ENCODE data around the gene BNIP3. TPM values are rescaled to one million over a fixed set of nuclear protein-coding genes. Genes with fewer than 3 reads are reported as not detected.

BNIP3 gene
- total RNA-seq, 2 experiments from 2014 or later = 115 to 121 TPM

GRCh38 chr10:131975796-131976195 is 5.9 kb downstream of the BNIP3 start:
- Mint-ChIP-seq H3K4me3 (no peak overlapping the region), H3K36me3 (peaks cover 55% of the 10 kb centered on the region), H3K4me1 (peaks cover 80% of the 10 kb centered on the region), H3K27me3 (no peaks in the 10 kb centered on the region), H3K27ac (no peak overlapping the region), H3K9me3 (no peaks in the 10 kb centered on the region)
- no peak for DNase-seq

GRCh38 chr10:131975003-131975402 is 6.7 kb downstream of the BNIP3 start:
- Mint-ChIP-seq H3K4me3 (no peak overlapping the region), H3K4me1 (peaks cover 82% of the 10 kb centered on the region), H3K36me3 (peaks cover 58% of the 10 kb centered on the region)

GRCh38 chr10:131974034-131974817 is 7.5 kb downstream of the BNIP3 start:
- peaks cover 52% of the 10 kb centered on the region for H3K36me3 Mint-ChIP-seq
- H3K4me3 Mint-ChIP-seq = peak overlapping the region; percentile 59
- no peaks in the 10 kb centered on the region for H3K9me3 Mint-ChIP-seq
- H3K4me1 Mint-ChIP-seq = peaks cover 76% of the 10 kb centered on the region
- no peaks in the 10 kb centered on the region for H3K27me3 Mint-ChIP-seq
- H3K27ac Mint-ChIP-seq = peak overlapping the region; percentile 80
- DNase-seq = no peak

More at GRCh38 chr10:131975003-131975402, 6.7 kb downstream of the BNIP3 start:
- Mint-ChIP-seq H3K27ac (peak overlapping the region; percentile 15), H3K27me3 (no peaks in the 10 kb centered on the region), H3K9me3 (no peaks in the 10 kb centered on the region)
- no peak for DNase-seq

- peaks cover 69% of the 10 kb centered on the region for H3K4me1 Mint-ChIP-seq
- peak overlapping the region; percentile 80 for H3K27ac Mint-ChIP-seq
- H3K9me3 Mint-ChIP-seq = no peaks in the 10 kb centered on the region
- H3K27me3 Mint-ChIP-seq = no peaks in the 10 kb centered on the region
- H3K4me3 Mint-ChIP-seq = peak overlapping the region; percentile 59
- H3K36me3 Mint-ChIP-seq = peaks cover 52% of the 10 kb centered on the region
- peak; percentile 32 for DNase-seq
Observed at GRCh38 chr10:131973160-131973951, 8.4 kb downstream of the BNIP3 start.

GRCh38 chr10:131972474-131973071 is 9.2 kb downstream of the BNIP3 start:
- Mint-ChIP-seq H3K4me3 (peak overlapping the region; percentile 59), H3K27ac (peak overlapping the region; percentile 80), H3K4me1 (peaks cover 61% of the 10 kb centered on the region), H3K9me3 (no peaks in the 10 kb centered on the region), H3K27me3 (no peaks in the 10 kb centered on the region), H3K36me3 (peaks cover 44% of the 10 kb centered on the region)
- peak; percentile 54 for DNase-seq

GRCh38 chr10:131971591-131971990 is 10.1 kb downstream of the BNIP3 start:
- peaks cover 35% of the 10 kb centered on the region for H3K36me3 Mint-ChIP-seq

GRCh38 chr10:131970946-131971345 is 10.8 kb downstream of the BNIP3 start:
- Mint-ChIP-seq H3K36me3 (peaks cover 32% of the 10 kb centered on the region), H3K4me3 (peak overlapping the region; percentile 4), H3K9me3 (no peaks in the 10 kb centered on the region), H3K4me1 (peaks cover 50% of the 10 kb centered on the region), H3K27me3 (no peaks in the 10 kb centered on the region), H3K27ac (no peak overlapping the region)
- DNase-seq = no peak

More at GRCh38 chr10:131971591-131971990, 10.1 kb downstream of the BNIP3 start:
- no peaks in the 10 kb centered on the region for H3K9me3 Mint-ChIP-seq
- H3K27ac Mint-ChIP-seq = peak overlapping the region; percentile 80
- no peak for DNase-seq
- peak overlapping the region; percentile 59 for H3K4me3 Mint-ChIP-seq
- H3K4me1 Mint-ChIP-seq = peaks cover 53% of the 10 kb centered on the region
- no peaks in the 10 kb centered on the region for H3K27me3 Mint-ChIP-seq

- H3K27me3 Mint-ChIP-seq = no peaks in the 10 kb centered on the region
- H3K4me1 Mint-ChIP-seq = peaks cover 50% of the 10 kb centered on the region
- no peak overlapping the region for H3K27ac Mint-ChIP-seq
- peaks cover 40% of the 10 kb centered on the region for H3K36me3 Mint-ChIP-seq
- no peak overlapping the region for H3K4me3 Mint-ChIP-seq
- no peak for DNase-seq
- H3K9me3 Mint-ChIP-seq = no peaks in the 10 kb centered on the region
Observed at GRCh38 chr10:131968949-131969348, 12.8 kb downstream of the BNIP3 start.

- Mint-ChIP-seq H3K36me3 (peaks cover 21% of the 10 kb centered on the region), H3K4me3 (no peak overlapping the region), H3K9me3 (no peaks in the 10 kb centered on the region), H3K27me3 (no peaks in the 10 kb centered on the region), H3K27ac (no peak overlapping the region), H3K4me1 (peaks cover 23% of the 10 kb centered on the region)
- no peak for DNase-seq
Observed at GRCh38 chr10:131964298-131964697, 17.4 kb downstream of the BNIP3 start.

GRCh38 chr10:131963811-131964210 is 17.9 kb downstream of the BNIP3 start:
- Mint-ChIP-seq H3K4me1 (peaks cover 23% of the 10 kb centered on the region), H3K27me3 (no peaks in the 10 kb centered on the region), H3K36me3 (peaks cover 17% of the 10 kb centered on the region), H3K4me3 (no peak overlapping the region), H3K27ac (no peak overlapping the region), H3K9me3 (no peaks in the 10 kb centered on the region)
- no peak for DNase-seq

- H3K4me1 Mint-ChIP-seq = peaks cover 23% of the 10 kb centered on the region
- H3K9me3 Mint-ChIP-seq = no peaks in the 10 kb centered on the region
- DNase-seq = no peak
- peaks cover 17% of the 10 kb centered on the region for H3K36me3 Mint-ChIP-seq
- H3K27me3 Mint-ChIP-seq = no peaks in the 10 kb centered on the region
- no peak overlapping the region for H3K4me3 Mint-ChIP-seq
- H3K27ac Mint-ChIP-seq = no peak overlapping the region
Observed at GRCh38 chr10:131963350-131963749, 18.4 kb downstream of the BNIP3 start.

GRCh38 chr10:131961777-131962662 is 19.7 kb downstream of the BNIP3 start:
- H3K36me3 Mint-ChIP-seq = peaks cover 26% of the 10 kb centered on the region

GRCh38 chr10:131961047-131961776 is 20.5 kb downstream of the BNIP3 start:
- H3K36me3 Mint-ChIP-seq = peaks cover 24% of the 10 kb centered on the region
- H3K27me3 Mint-ChIP-seq = no peaks in the 10 kb centered on the region
- peaks cover 21% of the 10 kb centered on the region for H3K4me1 Mint-ChIP-seq
- DNase-seq = no peak
- no peak overlapping the region for H3K27ac Mint-ChIP-seq
- no peak overlapping the region for H3K4me3 Mint-ChIP-seq
- no peaks in the 10 kb centered on the region for H3K9me3 Mint-ChIP-seq

More at GRCh38 chr10:131961777-131962662, 19.7 kb downstream of the BNIP3 start:
- H3K27ac Mint-ChIP-seq = no peak overlapping the region
- no peak for DNase-seq
- no peaks in the 10 kb centered on the region for H3K9me3 Mint-ChIP-seq
- no peak overlapping the region for H3K4me3 Mint-ChIP-seq
- no peaks in the 10 kb centered on the region for H3K27me3 Mint-ChIP-seq
- peaks cover 23% of the 10 kb centered on the region for H3K4me1 Mint-ChIP-seq

- Mint-ChIP-seq H3K9me3 (no peaks in the 10 kb centered on the region), H3K4me1 (peaks cover 18% of the 10 kb centered on the region), H3K4me3 (no peak overlapping the region), H3K36me3 (peaks cover 23% of the 10 kb centered on the region), H3K27ac (no peak overlapping the region), H3K27me3 (no peaks in the 10 kb centered on the region)
- no peak for DNase-seq
Observed at GRCh38 chr10:131960631-131961046, 21.1 kb downstream of the BNIP3 start.

Measured in activated naive CD8-positive, alpha-beta T cell treated with anti-CD3 and anti-CD28 coated beads for 36 hours (primary cell).